Neuronal stem cell (in vitro differentiated cells): ENCODE results near the gene KLHL7.

ENCODE experiments used
- DNase-seq: peaks from one replicate; pipeline ENCODE4 v3.0.0-alpha.2; 2013; ENCODE audit warnings: low spot score
- H2AFZ ChIP-seq: one replicate; pipeline ENCODE4 v1.6.1; 2013; ENCODE audit warnings: mild to moderate bottlenecking, low read length, inconsistent platforms
- H2AK5ac ChIP-seq: 2 replicates; pipeline ENCODE4 v1.6.1; 2013; ENCODE audit warnings: low read depth, mild to moderate bottlenecking, inconsistent platforms, low read length, moderate library complexity, mixed read lengths
- H2BK120ac ChIP-seq: 2 replicates; pipeline ENCODE4 v1.6.1; 2013; ENCODE audit warnings: low read depth, mild to moderate bottlenecking, inconsistent platforms, low read length, moderate library complexity, mixed read lengths
- H2BK12ac ChIP-seq: one replicate; pipeline ENCODE4 v1.6.1; 2013; ENCODE audit warnings: low read length, inconsistent platforms
- H2BK15ac ChIP-seq: 2 replicates; pipeline ENCODE4 v1.6.1; 2013; ENCODE audit warnings: mild to moderate bottlenecking, low read length, inconsistent platforms, mixed read lengths
- H2BK5ac ChIP-seq: one replicate; pipeline ENCODE4 v1.6.1; 2013; ENCODE audit warnings: inconsistent platforms, mild to moderate bottlenecking, low read length, moderate library complexity
- H3K14ac ChIP-seq: one replicate; pipeline ENCODE4 v1.6.1; 2013; ENCODE audit warnings: low read length, inconsistent platforms
- H3K18ac ChIP-seq: 2 replicates; pipeline ENCODE4 v1.6.1; 2013; ENCODE audit warnings: low read length, inconsistent platforms
- H3K23ac ChIP-seq: 2 replicates; pipeline ENCODE4 v1.6.1; 2013; ENCODE audit warnings: low read depth, mild to moderate bottlenecking, mixed read lengths, low read length, inconsistent platforms; ENCODE audit not compliant: poor library complexity
- H3K27ac ChIP-seq: replicated peaks from 3 replicates; pipeline ENCODE4 v1.5.1; 2013; ENCODE audit warnings: low read length, inconsistent platforms
- H3K27me3 ChIP-seq, 3 experiments: 2 replicates each; pipeline ENCODE4 v1.6.1; 2013; ENCODE audit warnings: low read length in 3 of 3, mild to moderate bottlenecking in 2 of 3, inconsistent platforms in 1 of 3, low read depth in 1 of 3, mixed read lengths in 1 of 3, moderate library complexity in 1 of 3; ENCODE audit not compliant: control insufficient read depth in 3 of 3, insufficient read depth in 3 of 3
- H3K36me3 ChIP-seq, 2 donors: replicated peaks in 1 of 2; 2 replicates each; pipeline ENCODE4 v1.6.1; 2013; ENCODE audit warnings: low read length in 2 of 2; ENCODE audit not compliant: control insufficient read depth in 2 of 2, insufficient read depth in 2 of 2
- H3K4ac ChIP-seq: 2 replicates; pipeline ENCODE4 v1.6.1; 2013; ENCODE audit warnings: inconsistent platforms, mild to moderate bottlenecking, low read length, moderate library complexity
- H3K4me1 ChIP-seq, 2 donors: 1 replicate in 1 of 2; 2 replicates in 1 of 2; pipeline ENCODE4 v1.6.1; 2013; ENCODE audit warnings: low read length in 2 of 2, low read depth in 1 of 2; ENCODE audit not compliant: control insufficient read depth in 2 of 2, insufficient read depth in 1 of 2
- H3K4me2 ChIP-seq: one replicate; pipeline ENCODE4 v1.6.1; 2013; ENCODE audit warnings: mild to moderate bottlenecking, low read length, inconsistent platforms; ENCODE audit not compliant: insufficient read depth, poor library complexity, severe bottlenecking
- H3K4me3 ChIP-seq, 2 donors: 2 replicates each; pipeline ENCODE4 v1.5.1; 2013; ENCODE audit warnings: low read length in 2 of 2, mild to moderate bottlenecking in 2 of 2, inconsistent platforms in 1 of 2, moderate library complexity in 1 of 2
- H3K79me1 ChIP-seq: one replicate; pipeline ENCODE4 v1.6.1; 2013; ENCODE audit warnings: low read depth, mild to moderate bottlenecking, inconsistent platforms, low read length, moderate library complexity
- H3K9ac ChIP-seq: one replicate; pipeline ENCODE4 v1.6.1; 2013; ENCODE audit warnings: mild to moderate bottlenecking, low read depth, low read length, inconsistent platforms; ENCODE audit not compliant: poor library complexity
- H3K9me3 ChIP-seq, 2 donors: replicated peaks in 1 of 2; 2 replicates each; pipeline versions ENCODE3 to v1.6.1; 2013; ENCODE audit warnings: low read length in 2 of 2, mild to moderate bottlenecking in 2 of 2, inconsistent platforms in 1 of 2, low read depth in 1 of 2, mixed read lengths in 1 of 2, moderate library complexity in 1 of 2; ENCODE audit not compliant: control insufficient read depth in 2 of 2, insufficient read depth in 1 of 2
- H4K8ac ChIP-seq: one replicate; pipeline ENCODE4 v1.6.1; 2013; ENCODE audit warnings: low read depth, mild to moderate bottlenecking, inconsistent platforms, low read length, moderate library complexity
- H4K91ac ChIP-seq: one replicate; pipeline ENCODE4 v1.6.1; 2013; ENCODE audit warnings: low read length, low read depth, mild to moderate bottlenecking, inconsistent platforms; ENCODE audit not compliant: poor library complexity
- WGBS, 2 donors: extraction: QIAGEN DNeasy Blood & Tissue Kit; methylation state at CpG; one replicate each; pipeline ENCODE4 v1.1.7; 2013; ENCODE audit warnings: missing lambda C conversion rate in 2 of 2, mixed read lengths in 1 of 2; ENCODE audit not compliant: insufficient read length in 2 of 2, insufficient replicate concordance in 1 of 2; ENCODE audit errors: extremely low coverage in 2 of 2; 5-methylcytosine and 5-hydroxymethylcytosine counted together

The KLHL7 gene

DNA sequence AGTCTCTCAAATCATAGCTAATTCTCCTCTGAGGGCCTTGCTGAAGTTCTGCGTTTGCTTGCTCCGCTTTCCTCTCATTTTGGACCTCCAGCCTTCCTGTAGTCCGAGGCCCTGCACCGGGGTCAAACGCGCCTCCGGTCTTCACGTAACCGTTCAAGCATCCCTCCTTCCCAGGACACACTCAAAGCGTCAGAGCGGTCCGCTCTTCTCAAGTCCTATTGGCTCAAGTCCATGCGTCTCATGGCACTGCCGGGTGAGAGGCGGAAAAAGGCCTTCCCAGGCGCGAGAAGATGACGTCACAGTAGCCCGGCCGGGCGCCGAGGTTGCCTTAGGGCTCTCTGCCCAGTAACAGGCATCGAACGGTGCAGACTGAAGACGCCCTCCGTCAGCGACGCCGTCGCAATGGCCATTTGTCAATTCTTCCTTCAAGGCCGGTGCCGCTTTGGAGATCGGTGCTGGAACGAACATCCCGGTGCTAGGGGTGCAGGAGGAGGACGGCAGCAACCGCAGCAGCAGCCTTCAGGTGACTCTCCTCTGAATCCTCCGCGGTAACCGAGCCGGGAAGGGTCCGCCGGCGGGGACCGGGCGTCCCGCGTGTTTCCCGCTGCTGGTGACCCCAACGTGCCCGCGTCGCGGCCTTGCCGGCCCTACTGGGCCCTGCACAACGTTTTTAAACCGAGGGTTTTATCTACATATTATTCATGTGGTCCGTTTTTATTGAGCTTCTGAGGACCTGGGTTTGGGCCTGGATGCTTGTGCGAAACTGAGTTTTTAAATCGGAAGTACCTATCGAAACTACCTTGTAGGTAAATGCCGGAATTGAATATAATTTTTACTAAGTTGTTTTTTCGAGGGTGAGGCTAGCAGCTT lies 76.3 kb downstream of the KLHL7 start, which contains the start of gene NUP42:
Gene NUP42 (plus strand): TSS at position 365 of the 870 bp plus-strand sequence. CDS start 38 bp downstream, at position 403.
- Histone ChIP-seq H3K4me1 (peaks cover 2 to 4% of the 10 kb centered on the region in 2 donors), H3K4ac (no peak within 1 kb of the TSS), H2BK120ac (no peak within 1 kb of the TSS), H3K79me1 (no peaks in the 10 kb centered on the region), H3K27ac (peak within 1 kb of the TSS; percentile 91), H3K9me3 (no peaks in the 10 kb centered on the region), H3K4me2 (peak within 1 kb of the TSS; percentile 68), H3K23ac (peak within 1 kb of the TSS; percentile 57), H2AFZ (peak within 1 kb of the TSS; percentile 87), H3K9ac (peak within 1 kb of the TSS; percentile 90), H3K4me3 (peak within 1 kb of the TSS; percentile 78 to 98), H2BK5ac (no peak within 1 kb of the TSS), H3K36me3 (peaks cover 0 to 35% of the 10 kb centered on the region in 2 donors), H4K91ac (no peak within 1 kb of the TSS), H2BK15ac (no peak within 1 kb of the TSS), H3K14ac (peak within 1 kb of the TSS; percentile 3), H3K18ac (peak within 1 kb of the TSS; percentile 76), H4K8ac (no peak within 1 kb of the TSS), H2AK5ac (no peak within 1 kb of the TSS), H2BK12ac (no peak within 1 kb of the TSS), H3K27me3 (no peaks in the 10 kb centered on the region)
- no CpG with 5 or more reads among the region's 63 CpGs for WGBS, 2 donors
- peak; percentile 98 for DNase-seq

- H3K36me3 ChIP-seq = peaks cover 1 to 50% of the 10 kb centered on the region in 2 donors
- H4K91ac ChIP-seq = no peak overlapping the region
- WGBS, 2 donors = no CpG with 5 or more reads among the region's 20 CpGs
- no peak overlapping the region for H2BK120ac ChIP-seq
- H3K27ac ChIP-seq = no peak overlapping the region
- no peaks in the 10 kb centered on the region for H3K9me3 ChIP-seq
- no peak overlapping the region for H2BK5ac ChIP-seq
- no peaks in the 10 kb centered on the region for H3K79me1 ChIP-seq
- H3K4me2 ChIP-seq = peak overlapping the region; percentile 54
- H3K4ac ChIP-seq = no peak overlapping the region
- H2AFZ ChIP-seq = no peak overlapping the region
- H3K4me3 ChIP-seq = peak overlapping the region in 1 of 2 donors; percentile 78
- no peaks in the 10 kb centered on the region for H3K27me3 ChIP-seq
- H2BK15ac ChIP-seq = no peak overlapping the region
- no peak overlapping the region for H2BK12ac ChIP-seq
- H3K18ac ChIP-seq = no peak overlapping the region
- H3K4me1 ChIP-seq = peaks cover 2 to 4% of the 10 kb centered on the region in 2 donors
- H4K8ac ChIP-seq = no peak overlapping the region
- no peak for DNase-seq
- no peak overlapping the region for H3K14ac ChIP-seq
- no peak overlapping the region for H3K23ac ChIP-seq
- no peak overlapping the region for H3K9ac ChIP-seq
- H2AK5ac ChIP-seq = no peak overlapping the region
Measured at GRCh38 chr7:23183279-23184012, 77.9 kb downstream of the KLHL7 start.

- no peak overlapping the region for H3K4me3 ChIP-seq
- no CpG with 5 or more reads among the region's 1 CpG for WGBS, 2 donors
Measured at GRCh38 chr7:23184291-23184690, 78.7 kb downstream of the KLHL7 start.

More at GRCh38 chr7:23184291-23184690, 78.7 kb downstream of the KLHL7 start:
- Histone ChIP-seq H3K18ac (no peak overlapping the region), H3K4me2 (no peak overlapping the region), H3K23ac (no peak overlapping the region), H4K8ac (no peak overlapping the region), H3K4ac (no peak overlapping the region), H3K36me3 (peaks cover 3 to 59% of the 10 kb centered on the region in 2 donors), H2BK15ac (no peak overlapping the region), H2AK5ac (no peak overlapping the region), H3K79me1 (no peaks in the 10 kb centered on the region), H3K14ac (no peak overlapping the region), H2AFZ (no peak overlapping the region), H3K9ac (no peak overlapping the region), H3K27ac (no peak overlapping the region), H2BK120ac (no peak overlapping the region), H4K91ac (no peak overlapping the region), H3K27me3 (no peaks in the 10 kb centered on the region), H3K9me3 (no peaks in the 10 kb centered on the region), H3K4me1 (peaks cover 2 to 4% of the 10 kb centered on the region in 2 donors), H2BK12ac (no peak overlapping the region), H2BK5ac (no peak overlapping the region)
- no peak for DNase-seq
